Loucy (cell line): ENCODE data around the gene FECH.

ENCODE experiments used
- H2AFZ ChIP-seq: fragments of 200-600 bp; sonication (generic); 2 replicates; pipeline ENCODE4 v1.6.0; 2016; ENCODE audit warnings: antibody characterized with exemption, mild to moderate bottlenecking, low read length, moderate library complexity
- H3F3A ChIP-seq: fragments of 200-600 bp; 2 replicates; pipeline ENCODE4 v1.6.0; 2016; ENCODE audit warnings: antibody characterized with exemption, low read depth, mild to moderate bottlenecking
- H3K27me3 ChIP-seq: fragments of 200-600 bp; sonication (generic); 2 replicates; pipeline ENCODE4 v1.6.1; 2014; ENCODE audit warnings: low read length, mild to moderate bottlenecking; ENCODE audit not compliant: insufficient read depth, poor library complexity, severe bottlenecking
- H3K36me3 ChIP-seq: fragments of 200-600 bp; sonication (generic); 2 replicates; pipeline ENCODE4 v1.6.1; 2016; ENCODE audit warnings: low read length; ENCODE audit not compliant: insufficient read depth
- H3K4me1 ChIP-seq: fragments of 200-600 bp; sonication (generic); 2 replicates; pipeline ENCODE4 v1.5.1; 2014; ENCODE audit warnings: low read length, mild to moderate bottlenecking; ENCODE audit not compliant: insufficient read depth, poor library complexity, severe bottlenecking
- H3K4me2 ChIP-seq: fragments of 200-600 bp; sonication (generic); 2 replicates; pipeline ENCODE4 v1.6.0; 2014; ENCODE audit warnings: antibody characterized with exemption, low read length, low read depth, mild to moderate bottlenecking; ENCODE audit not compliant: poor library complexity, severe bottlenecking
- H3K4me3 ChIP-seq: fragments of 200-600 bp; sonication (generic); 2 replicates; pipeline ENCODE4 v1.5.1; 2014; ENCODE audit warnings: low read length, mild to moderate bottlenecking, mixed read lengths; ENCODE audit not compliant: poor library complexity, severe bottlenecking
- H3K79me2 ChIP-seq: fragments of 200-600 bp; sonication (generic); 2 replicates; pipeline ENCODE4 v1.6.1; 2014; ENCODE audit warnings: low read length; ENCODE audit not compliant: insufficient read depth
- H3K9ac ChIP-seq: fragments of 200-600 bp; sonication (generic); 2 replicates; pipeline ENCODE4 v1.6.0; 2014; ENCODE audit warnings: mild to moderate bottlenecking, low read depth, low read length, moderate library complexity; ENCODE audit not compliant: poor library complexity, severe bottlenecking
- H3K9me2 ChIP-seq: fragments of 200-600 bp; sonication (generic); replicated peaks from 2 replicates; pipeline ENCODE4 v1.6.1; 2016; ENCODE audit warnings: low read depth, low read length, mixed read lengths
- H3K9me3 ChIP-seq: fragments of 200-600 bp; sonication (generic); 2 replicates; pipeline ENCODE4 v1.6.1; 2014; ENCODE audit warnings: mild to moderate bottlenecking, antibody characterized with exemption, low read length, low read depth; ENCODE audit not compliant: insufficient read depth
- H4K20me1 ChIP-seq: fragments of 200-600 bp; sonication (generic); 2 replicates; pipeline ENCODE4 v1.6.0; 2014; ENCODE audit warnings: antibody characterized with exemption, low read length, mild to moderate bottlenecking; ENCODE audit not compliant: insufficient read depth, poor library complexity, severe bottlenecking
- EZH2phosphoT487 ChIP-seq: fragments of 200-600 bp; IDR thresholded peaks from 2 replicates; pipeline ENCODE4 v1.6.1; 2018; ENCODE audit warnings: antibody characterized with exemption, mild to moderate bottlenecking, moderate library complexity, borderline replicate concordance
- TF ChIP-seq, protein P1 (sequence below): fragments of 200-600 bp; sonication (generic); conservative IDR thresholded peaks from 2 replicates; pipeline ENCODE4 v1.5.1; 2014; ENCODE audit warnings: mild to moderate bottlenecking, antibody characterized with exemption, low read length

Gene FECH

DNA sequence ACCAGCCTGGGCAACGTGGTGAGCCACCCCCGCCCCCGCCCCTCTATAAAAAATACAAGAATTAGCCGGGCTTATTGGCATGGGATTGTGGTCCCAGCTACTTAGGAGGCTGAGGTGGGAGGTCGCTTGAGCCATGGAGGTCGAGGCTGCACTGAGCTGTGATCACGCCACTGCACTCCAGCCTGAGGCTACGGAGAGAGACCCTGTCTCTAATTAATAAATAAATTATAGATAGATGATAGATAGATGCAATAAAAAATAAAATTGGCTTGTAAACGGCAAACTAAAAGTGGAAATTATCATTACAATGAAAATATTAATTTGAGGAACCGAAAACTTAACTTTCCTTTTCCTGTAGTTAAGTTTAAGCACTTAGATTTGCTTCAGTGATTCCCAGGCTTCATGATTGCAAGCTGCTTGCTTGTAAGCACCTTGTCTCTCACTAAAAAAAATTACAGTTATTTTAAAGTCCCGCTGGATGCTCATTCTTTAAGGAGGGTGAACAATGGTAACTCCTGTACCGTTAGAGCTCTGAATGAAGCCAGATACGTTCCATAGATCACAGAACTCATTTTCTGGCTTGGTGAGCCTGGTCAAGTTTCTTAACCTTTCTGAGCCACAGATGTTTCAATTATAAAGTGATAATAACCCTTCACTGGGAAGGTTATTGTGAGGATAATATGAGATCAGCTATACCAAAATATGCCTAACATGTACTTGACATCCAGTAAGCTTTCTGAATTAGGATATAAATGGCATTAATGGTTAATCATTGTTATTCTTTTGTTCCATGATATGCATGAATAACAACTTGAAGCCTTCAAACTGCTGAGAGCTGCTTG is 44.5 kb upstream of the FECH start:
- Histone ChIP-seq H2AFZ (peak overlapping the region; percentile 95), H3K36me3 (no peaks in the 10 kb centered on the region), H4K20me1 (no peaks in the 10 kb centered on the region), H3K79me2 (0 out of 2 replicates have a peak, but pooled peaks cover 8% of the 10 kb centered on the region), H3K27me3 (no peaks in the 10 kb centered on the region), H3F3A (peaks cover 11% of the 10 kb centered on the region; the same call in 1 of the 2 replicates), H3K4me1 (peaks cover 24% of the 10 kb centered on the region), H3K4me3 (peak overlapping the region; percentile 85), H3K9me3 (no peaks in the 10 kb centered on the region), H3K4me2 (peak overlapping the region; percentile 82), H3K9me2 (no peaks in the 10 kb centered on the region), H3K9ac (peak overlapping the region; percentile 71)
- TF ChIP-seq, protein P1, sequence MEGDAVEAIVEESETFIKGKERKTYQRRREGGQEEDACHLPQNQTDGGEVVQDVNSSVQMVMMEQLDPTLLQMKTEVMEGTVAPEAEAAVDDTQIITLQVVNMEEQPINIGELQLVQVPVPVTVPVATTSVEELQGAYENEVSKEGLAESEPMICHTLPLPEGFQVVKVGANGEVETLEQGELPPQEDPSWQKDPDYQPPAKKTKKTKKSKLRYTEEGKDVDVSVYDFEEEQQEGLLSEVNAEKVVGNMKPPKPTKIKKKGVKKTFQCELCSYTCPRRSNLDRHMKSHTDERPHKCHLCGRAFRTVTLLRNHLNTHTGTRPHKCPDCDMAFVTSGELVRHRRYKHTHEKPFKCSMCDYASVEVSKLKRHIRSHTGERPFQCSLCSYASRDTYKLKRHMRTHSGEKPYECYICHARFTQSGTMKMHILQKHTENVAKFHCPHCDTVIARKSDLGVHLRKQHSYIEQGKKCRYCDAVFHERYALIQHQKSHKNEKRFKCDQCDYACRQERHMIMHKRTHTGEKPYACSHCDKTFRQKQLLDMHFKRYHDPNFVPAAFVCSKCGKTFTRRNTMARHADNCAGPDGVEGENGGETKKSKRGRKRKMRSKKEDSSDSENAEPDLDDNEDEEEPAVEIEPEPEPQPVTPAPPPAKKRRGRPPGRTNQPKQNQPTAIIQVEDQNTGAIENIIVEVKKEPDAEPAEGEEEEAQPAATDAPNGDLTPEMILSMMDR = no peak
- TF ChIP-seq EZH2phosphoT487 = no peak

DNA sequence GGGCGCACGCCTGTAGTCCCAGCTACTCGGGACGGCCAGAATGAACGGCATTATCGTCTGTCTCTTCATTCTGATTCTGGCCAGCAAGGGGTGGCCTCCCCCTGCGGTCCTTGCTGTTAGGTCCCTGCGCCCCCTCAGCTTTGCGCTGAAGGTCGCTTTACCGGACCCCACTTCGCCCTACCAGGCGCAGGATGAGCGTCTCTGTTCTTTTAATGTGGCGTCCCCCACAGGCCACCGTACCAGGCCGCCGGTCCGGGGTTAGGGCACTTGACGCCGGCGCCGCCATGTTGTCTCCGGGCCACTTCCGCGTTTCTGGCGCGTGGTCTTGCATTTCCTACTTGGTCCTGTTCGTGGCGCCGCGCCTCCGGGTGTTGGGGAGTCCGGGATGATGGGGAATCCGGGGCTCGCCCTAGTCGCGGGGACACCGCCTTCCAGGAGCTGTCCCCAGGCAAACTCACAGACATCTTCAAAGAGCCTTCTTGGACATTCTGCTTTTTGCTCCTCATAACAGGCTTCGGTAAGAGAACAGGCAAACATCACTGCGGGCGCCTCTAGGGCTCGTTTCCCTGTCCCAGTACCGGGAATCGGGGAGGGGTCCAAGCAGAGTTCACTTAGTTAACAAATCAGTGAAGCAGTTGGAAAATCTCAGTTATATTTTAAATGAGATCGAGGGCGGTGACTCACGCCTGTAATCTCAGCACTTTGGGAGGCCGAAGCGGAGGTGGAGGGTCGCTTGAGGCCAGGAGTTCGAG is 43.7 kb upstream of the FECH start:
- Histone ChIP-seq H3K27me3 (no peaks in the 10 kb centered on the region), H2AFZ (peak overlapping the region; percentile 95), H3K4me3 (peak overlapping the region; percentile 85), H3K4me1 (peaks cover 17% of the 10 kb centered on the region), H3F3A (peaks cover 7% of the 10 kb centered on the region; the same call in 1 of the 2 replicates), H3K79me2 (0 out of 2 replicates have a peak, but pooled peaks cover 8% of the 10 kb centered on the region), H4K20me1 (no peaks in the 10 kb centered on the region), H3K4me2 (peak overlapping the region; percentile 82), H3K9me2 (no peaks in the 10 kb centered on the region), H3K9me3 (no peaks in the 10 kb centered on the region), H3K9ac (peak overlapping the region; percentile 71), H3K36me3 (no peaks in the 10 kb centered on the region)
- TF ChIP-seq, protein P1 = peak; percentile 75
- no peak for TF ChIP-seq EZH2phosphoT487

DNA sequence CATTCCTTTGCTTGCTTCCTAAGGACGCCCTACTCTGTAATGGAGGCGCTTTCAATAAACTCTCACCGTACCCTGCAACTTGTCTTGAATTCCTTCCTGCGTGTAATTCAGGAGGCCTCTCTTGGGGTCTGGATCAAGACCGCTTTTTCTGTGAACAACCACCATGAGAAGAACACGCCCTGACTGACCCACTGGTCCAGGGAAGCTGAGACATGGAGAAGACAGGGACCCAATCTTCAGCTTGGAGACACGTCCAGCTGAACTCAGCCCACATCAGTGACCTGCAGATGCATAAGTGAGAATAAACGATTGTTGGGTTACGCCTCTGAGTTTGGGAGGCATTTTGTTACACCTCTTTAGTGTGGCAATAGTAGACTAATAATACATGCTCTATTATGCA is 42.9 kb upstream of the FECH start:
- H3K9ac ChIP-seq = peak overlapping the region; percentile 71

More for the DNA sequence above, 42.9 kb upstream of the FECH start:
- Histone ChIP-seq H3K9me2 (no peaks in the 10 kb centered on the region), H4K20me1 (no peaks in the 10 kb centered on the region), H2AFZ (peak overlapping the region; percentile 95), H3K27me3 (no peaks in the 10 kb centered on the region), H3K79me2 (0 out of 2 replicates have a peak, but pooled peaks cover 8% of the 10 kb centered on the region), H3K4me3 (peak overlapping the region; percentile 85), H3K9me3 (no peaks in the 10 kb centered on the region), H3K4me1 (peaks cover 14% of the 10 kb centered on the region), H3K4me2 (peak overlapping the region; percentile 82), H3K36me3 (no peaks in the 10 kb centered on the region), H3F3A (peaks cover 3% of the 10 kb centered on the region; the same call in 1 of the 2 replicates)
- TF ChIP-seq EZH2phosphoT487 = no peak
- TF ChIP-seq, protein P1 = no peak
